K562 (cell line): ENCODE data around the gene GREB1. TPM values are rescaled to one million over a fixed set of nuclear protein-coding genes. Genes with fewer than 3 reads are reported as not detected.

Experiments used
- ATAC-seq: fragments of 200-7000 bp; cut with Tn5 transposase; 3 replicates; pipeline ENCODE4 v1.9.1; 2020; ENCODE audit warnings: moderate library complexity
- BruUV-seq: library from RNA; stranded (reverse); fragments of 400-500 nt; replicated peaks from 2 replicates; lab custom pipeline; 2021; lab: Mats Ljungman, UMichigan
- CTCF ChIA-PET: fragments of 300-600 bp; formaldehyde crosslinking; extraction: SDS; loops from one replicate; lab custom pipeline; 2021; ENCODE audit warnings: low intra/inter-chr PET ratio; lab: Yijun Ruan, JAX
- POLR2A ChIA-PET: fragments of 300-600, 350-650 bp; sonication (Branson Sonifier 250); formaldehyde crosslinking; extraction: SDS; loops from one replicate; lab custom pipeline; 2021; ENCODE audit warnings: antibody characterized with exemption, inconsistent platforms; lab: Yijun Ruan, JAX
- DNase-seq, 4 experiments: peaks; one replicate each; pipeline versions ENCODE4 v3.0.0 to v3.0.0-alpha.2; 2011 to 2018; ENCODE audit warnings: low spot score in 3 of 4, mixed read lengths in 3 of 4; ENCODE audit errors: extremely low read depth in 1 of 4
- FAIRE-seq: peaks from 2 replicates; lab custom pipeline; 2011; peaks lifted over from hg19 to GRCh38; lab: Jason Lieb, UNC
- H2AFZ ChIP-seq: 2 replicates; pipeline ENCODE4 v1.6.0; 2011; ENCODE audit warnings: low read depth, low read length, control low read depth, inconsistent platforms
- H3K27ac ChIP-seq: fragments of 200-600 bp; 3 replicates; pipeline ENCODE4 v1.8.0; 2011; ENCODE audit warnings: low read depth, mild to moderate bottlenecking, control low read depth, inconsistent platforms, low read length, moderate library complexity, mixed read lengths; ENCODE audit errors: extremely low read depth
- H3K27me3 ChIP-seq, 2 experiments: fragments of 300-600 bp in 1 of 2; 2 replicates in 1 of 2; 3 replicates in 1 of 2; pipeline versions ENCODE4 v1.6.0 to v1.8.0; 2011; ENCODE audit warnings: inconsistent platforms in 2 of 2, low read length in 2 of 2, mild to moderate bottlenecking in 1 of 2, mixed read lengths in 1 of 2, moderate library complexity in 1 of 2; ENCODE audit not compliant: control insufficient read depth in 2 of 2, insufficient read depth in 2 of 2
- H3K36me3 ChIP-seq: fragments of 300-600 bp; 3 replicates; pipeline ENCODE4 v1.8.0; 2011; ENCODE audit warnings: mild to moderate bottlenecking, low read length, inconsistent platforms; ENCODE audit not compliant: control insufficient read depth, insufficient read depth
- H3K4me1 ChIP-seq, 2 experiments: fragments of 200-600 bp in 1 of 2; replicated peaks in 1 of 2; 2 replicates in 1 of 2; 3 replicates in 1 of 2; pipeline versions ENCODE4 v1.5.1 to v1.8.0; 2011; ENCODE audit warnings: inconsistent platforms in 2 of 2, low read length in 2 of 2, mild to moderate bottlenecking in 1 of 2, mixed read lengths in 1 of 2, moderate library complexity in 1 of 2; ENCODE audit not compliant: control insufficient read depth in 2 of 2, insufficient read depth in 2 of 2
- H3K4me2 ChIP-seq: 2 replicates; pipeline ENCODE4 v1.6.1; 2011; ENCODE audit warnings: low read length, control low read depth, inconsistent platforms, mixed read lengths; ENCODE audit not compliant: insufficient read depth
- H3K4me3 ChIP-seq: fragments of 200-600 bp; sonication (generic), shearing (Covaris generic); 2 replicates; pipeline ENCODE4 v1.5.1; 2016; ENCODE audit warnings: control low read depth, inconsistent platforms
- H3K79me2 ChIP-seq: fragments of 200-600 bp; 3 replicates; pipeline ENCODE4 v1.8.0; 2011; ENCODE audit warnings: low read length, inconsistent platforms; ENCODE audit not compliant: control insufficient read depth, insufficient read depth
- H3K9ac ChIP-seq, 2 experiments: 2 replicates each; pipeline versions ENCODE4 v1.6.0 to v1.6.1; 2011; ENCODE audit warnings: low read depth in 2 of 2, low read length in 2 of 2, control low read depth in 1 of 2, inconsistent platforms in 1 of 2, mild to moderate bottlenecking in 1 of 2, mixed read lengths in 1 of 2; ENCODE audit not compliant: insufficient read depth in 1 of 2
- H3K9me1 ChIP-seq: one replicate; pipeline ENCODE4 v1.6.0; 2011; ENCODE audit warnings: inconsistent platforms, mild to moderate bottlenecking, low read length, moderate library complexity; ENCODE audit not compliant: control insufficient read depth, insufficient read depth
- H3K9me3 ChIP-seq: replicated peaks from 2 replicates; pipeline ENCODE4 v1.5.1; 2011; ENCODE audit warnings: low read depth, low read length, inconsistent platforms; ENCODE audit not compliant: control insufficient read depth, insufficient read depth
- H4K20me1 ChIP-seq: replicated peaks from 2 replicates; pipeline ENCODE4 v1.6.1; 2011; ENCODE audit warnings: low read length, inconsistent platforms, mixed read lengths; ENCODE audit not compliant: control insufficient read depth, insufficient read depth
- CREM ChIP-seq: IDR thresholded peaks from 2 replicates; pipeline ENCODE4 v1.6.1; 2014; ENCODE audit warnings: antibody characterized with exemption, low read depth
- HDAC3 ChIP-seq: fragments of 450-650 bp; IDR thresholded peaks from 2 replicates; pipeline ENCODE4 v1.6.1; 2018; ENCODE audit warnings: borderline replicate concordance, mild to moderate bottlenecking, moderate library complexity; ENCODE audit not compliant: partially characterized antibody
- HEY1 ChIP-seq: fragments of 250-450 bp; sonication (Bioruptor Pico); IDR thresholded peaks from 2 replicates; pipeline ENCODE4 v1.5.0; 2020; ENCODE audit warnings: mild to moderate bottlenecking, moderate library complexity, borderline replicate concordance
- KLF13 ChIP-seq: fragments of 450-650 bp; IDR thresholded peaks from 2 replicates; pipeline ENCODE4 v1.6.1; 2016; ENCODE audit warnings: missing genetic modification characterization, low read depth, mild to moderate bottlenecking, missing compliant biosample characterization, moderate library complexity, borderline replicate concordance
- MAZ ChIP-seq, 2 experiments: fragments of 450-650 bp in 1 of 2; sonication (generic) in 1 of 2; formaldehyde crosslinking; IDR thresholded peaks in 1 of 2; conservative IDR thresholded peaks in 1 of 2; 2 replicates each; pipeline versions ENCODE4 v1.4.0 to v1.5.0; 2020; ENCODE audit warnings: mild to moderate bottlenecking in 1 of 2, missing genetic modification reagents in 1 of 2
- MCM3 ChIP-seq: fragments of 450-650 bp; IDR thresholded peaks from 2 replicates; pipeline ENCODE4 v1.6.1; 2016
- MTF1 ChIP-seq: fragments of 250-450 bp; sonication (Bioruptor Pico); IDR thresholded peaks from 2 replicates; pipeline ENCODE4 v1.9.0; 2021; ENCODE audit warnings: moderate library complexity, mild to moderate bottlenecking, inconsistent platforms, borderline replicate concordance
- WGBS: fragments of 100-300 bp; shearing (Covaris generic); methylation state at CpG from one replicate; pipeline ENCODE4 v1.1.6; 2016; ENCODE audit warnings: low coverage, mixed read lengths; ENCODE audit not compliant: insufficient coverage; ENCODE audit errors: missing lambda C conversion rate; 5-methylcytosine and 5-hydroxymethylcytosine counted together
- in situ Hi-C: fragments of 300-500 bp; cut with MboI; formaldehyde crosslinking; loops from 4 replicates; pipeline ENCODE4 v1.15.0; 2018; ENCODE audit warnings: inconsistent platforms, mixed read lengths
- intact Hi-C: fragments of 100-400 bp; cut with micrococcal nuclease; formaldehyde crosslinking; loops from 2 replicates; pipeline ENCODE4 v1.14.2; 2022
- polyA plus RNA-seq, 8 experiments: library from polyadenylated mRNA; depleted of rRNA in 4 of 8; stranded (reverse) in 5 of 8; unstranded in 3 of 8; fragments of >200 nt; fragmentation: Nextera tagmentation in 2 of 8; fragmentation: Illumina TruSeq in 1 of 8; extraction: Ambion mirVana in 2 of 8; extraction: Trizol in 1 of 8; gene quantifications; 2 replicates each; pipeline versions ENCODE4 v1.2.1 to v1.2.3, GENCODE V29; 2011 to 2014; ENCODE audit warnings: inconsistent platforms in 1 of 8, missing spikeins in 1 of 8
- total RNA-seq, 7 experiments: library from RNA; depleted of rRNA in 6 of 7; stranded (reverse); fragments of >200 nt in 6 of 7; fragmentation: Illumina TruSeq in 2 of 7; extraction: Trizol in 2 of 7; gene quantifications; 2 replicates each; pipeline versions ENCODE4 v1.2.1 to v1.2.3, GENCODE V29; 2011 to 2021; ENCODE audit warnings: low replicate concordance in 1 of 7
- TF ChIP-seq, protein P1 (sequence below): sonication (generic); formaldehyde crosslinking; IDR thresholded peaks from 2 replicates; pipeline ENCODE4 v1.8.0; 2022; ENCODE audit warnings: missing genetic modification reagents, mild to moderate bottlenecking, borderline replicate concordance

The GREB1 gene
- total and polyA plus RNA-seq, 9 of the 15 experiments (the other 6 are each of a cell fraction or from before 2014, with no cell fraction given): 0.04 to 0.86 (median 0.10) TPM; not detected in 1

DNA sequence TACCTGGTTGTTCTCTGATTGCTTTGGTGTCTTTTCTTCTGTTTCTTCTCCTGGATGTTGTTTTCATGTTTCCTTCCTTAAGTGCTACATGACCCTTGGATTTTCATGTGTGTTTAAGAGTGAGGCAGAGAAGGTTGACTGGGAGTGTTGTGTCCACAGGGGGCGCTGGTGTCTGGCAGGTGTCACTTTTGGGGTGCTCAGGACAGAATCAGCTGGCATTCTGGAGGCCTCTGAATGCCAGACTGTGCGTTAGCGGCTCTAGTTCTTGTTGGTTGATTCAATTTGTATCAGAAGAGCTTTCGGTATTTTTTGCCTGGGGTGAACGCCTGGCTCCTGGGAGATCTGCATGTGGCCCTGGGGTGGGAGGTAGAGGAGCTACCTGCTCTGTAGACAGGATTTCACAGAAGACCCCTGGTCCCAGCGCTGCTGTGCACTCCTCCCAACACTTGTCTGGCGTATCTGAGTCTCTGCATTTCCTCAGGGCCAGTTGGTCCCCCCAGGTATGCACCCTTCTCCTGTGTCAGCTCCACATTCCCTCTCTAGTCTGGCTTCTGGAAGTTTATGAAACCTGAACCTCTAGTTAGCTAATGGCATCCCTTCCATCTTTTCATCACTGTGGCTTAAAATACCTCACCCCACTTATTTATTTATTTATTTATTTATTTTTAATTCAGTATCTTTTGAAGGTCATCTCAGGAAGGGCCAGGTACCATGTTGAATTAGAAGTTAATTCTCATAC lies 1.1 kb downstream of the GREB1 start (continued):
- no peak for TF ChIP-seq MAZ (CRISPR knock-in tag; conservative IDR thresholded peaks at IDR 0.05 in 1 of 2, IDR thresholded peaks at IDR 0.05 in 1 of 2)
- no peak for TF ChIP-seq MCM3

DNA sequence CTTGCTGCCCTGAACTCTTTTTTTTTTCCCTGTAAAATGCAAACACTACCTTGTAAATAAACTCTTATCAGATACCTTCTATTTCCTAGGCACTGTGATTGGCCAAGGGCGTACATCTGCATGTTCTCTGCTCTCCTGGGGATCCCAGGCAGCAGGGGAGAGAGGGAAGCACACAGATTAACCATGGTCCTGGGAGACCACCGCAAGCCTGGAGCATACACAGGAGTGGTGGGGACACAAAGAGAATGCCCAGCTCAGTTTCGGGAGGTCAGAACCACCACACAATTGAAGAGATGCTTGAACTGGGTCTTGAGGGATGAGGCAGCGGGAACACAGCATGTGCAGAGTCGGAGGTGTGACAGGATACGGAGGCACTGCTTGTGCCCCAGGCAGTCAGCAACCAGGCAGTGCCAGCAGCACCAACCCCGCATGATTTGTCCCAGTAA lies 2.1 kb downstream of the GREB1 start:
- Histone ChIP-seq H3K9me1 (no peaks in the 10 kb centered on the region), H3K9me3 (no peaks in the 10 kb centered on the region), H3K79me2 (no peaks in the 10 kb centered on the region), H2AFZ (no peak overlapping the region), H3K4me2 (no peak overlapping the region), H3K27me3 (peaks cover 32 to 61% of the 10 kb centered on the region in 2 experiments), H3K27ac (no peak overlapping the region), H3K36me3 (no peaks in the 10 kb centered on the region), H3K4me1 (no peaks in the 10 kb centered on the region; a peak in 1 of 5 replicates), H3K9ac (no peak overlapping the region), H4K20me1 (no peaks in the 10 kb centered on the region; the same call in 1 of the 2 replicates), H3K4me3 (no peak overlapping the region)
- intact Hi-C loops: loop anchor here (2.0 kb wide), 2 partner anchors 49 to 57 kb away; no protein-coding TSS in a partner anchor
- POLR2A ChIA-PET: interaction anchor here (0.6 kb wide), 1 partner anchor 101 kb away, joined by 4 read pairs; no protein-coding TSS in a partner anchor
- TF ChIP-seq HEY1 (no peak), HDAC3 (no peak), KLF13 (no peak), CREM (no peak), MTF1 (no peak)
- TF ChIP-seq, protein P1, sequence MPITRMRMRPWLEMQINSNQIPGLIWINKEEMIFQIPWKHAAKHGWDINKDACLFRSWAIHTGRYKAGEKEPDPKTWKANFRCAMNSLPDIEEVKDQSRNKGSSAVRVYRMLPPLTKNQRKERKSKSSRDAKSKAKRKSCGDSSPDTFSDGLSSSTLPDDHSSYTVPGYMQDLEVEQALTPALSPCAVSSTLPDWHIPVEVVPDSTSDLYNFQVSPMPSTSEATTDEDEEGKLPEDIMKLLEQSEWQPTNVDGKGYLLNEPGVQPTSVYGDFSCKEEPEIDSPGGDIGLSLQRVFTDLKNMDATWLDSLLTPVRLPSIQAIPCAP (CRISPR knock-in tag): no peak
- CTCF ChIA-PET: no interaction called here
- 5% methylated on average over 7 of the region's 7 CpGs for WGBS
- no peak for DNase-seq
- BruUV-seq: no TSS peak
- in situ Hi-C loops: no loop called here
- ATAC-seq: no peak
- no peak for FAIRE-seq
